Stimulated activated CD8-positive, alpha-beta memory T cell treated with anti-CD3 and anti-CD28 coated beads, Interleukin-7, amount 100 ng/mL, for 4 hours (primary cell): Measurements from ENCODE around the gene LY9.
"Not testable (repeated sequence)": the region's sequence is repeated elsewhere in the genome, so short reads cannot be mapped to it uniquely, and the experiment has no call there.

Experiments
- DNase-seq, 2 donors: peaks; one replicate each; pipeline ENCODE4 v3.0.0-alpha.2; 2020; ENCODE audit warnings: low read depth in 2 of 2

Gene LY9

DNA sequence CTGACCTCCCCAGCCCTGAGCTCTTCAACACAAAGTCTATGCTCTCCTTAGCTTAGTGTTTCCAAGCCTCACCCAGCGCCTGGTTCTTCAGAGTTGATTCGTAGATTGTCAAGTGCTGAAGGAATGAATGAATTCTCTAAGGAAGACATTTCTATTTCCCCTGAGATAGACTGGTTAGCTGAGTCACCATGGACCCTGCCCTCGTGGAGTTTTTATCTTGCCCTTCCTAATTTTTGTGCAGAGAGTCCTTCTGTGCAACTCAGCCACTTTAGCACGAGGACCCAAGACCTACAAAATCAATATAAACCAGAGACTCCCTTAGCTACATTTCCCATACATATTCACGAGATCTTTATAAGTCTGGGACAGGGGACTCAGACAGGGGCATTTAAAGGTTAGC lies 69.4 kb downstream of the LY9 start:
- no peak for DNase-seq

DNA sequence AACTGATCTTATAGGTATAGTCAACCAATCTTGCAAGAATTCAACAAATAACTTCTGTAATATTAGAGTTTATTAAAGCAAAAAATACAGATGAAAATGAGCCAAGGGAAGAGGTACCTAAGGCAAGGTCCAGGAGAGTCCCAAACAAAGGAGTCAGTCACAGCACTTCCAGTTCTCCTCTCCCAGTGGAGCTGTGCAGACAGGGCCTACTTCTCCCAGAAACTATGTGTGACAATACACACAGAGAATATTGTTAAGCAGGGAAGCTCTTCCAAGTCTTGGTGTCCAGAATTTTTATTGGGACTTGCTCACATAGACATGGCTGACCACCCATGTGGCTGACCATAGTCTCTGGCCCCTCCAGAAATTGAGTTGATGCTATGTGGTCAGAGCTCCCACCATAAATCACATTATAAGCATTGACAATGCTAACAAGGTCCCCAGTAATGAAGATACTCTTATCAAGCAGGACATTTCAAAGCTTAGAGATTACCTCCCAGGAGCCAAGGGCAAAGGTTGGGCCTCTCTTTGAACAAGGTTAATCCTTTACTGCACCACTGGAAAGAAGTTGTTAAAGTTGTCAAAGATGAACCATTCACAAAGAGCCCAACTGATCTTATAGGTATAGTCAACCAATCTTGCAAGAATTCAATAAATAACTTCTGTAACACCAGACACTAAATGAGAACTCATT lies 70.2 kb downstream of the LY9 start:
- no peak for DNase-seq

- DNase-seq: no peak
Measured at GRCh38 chr1:160866695-160867260, 70.8 kb downstream of the LY9 start.

DNA sequence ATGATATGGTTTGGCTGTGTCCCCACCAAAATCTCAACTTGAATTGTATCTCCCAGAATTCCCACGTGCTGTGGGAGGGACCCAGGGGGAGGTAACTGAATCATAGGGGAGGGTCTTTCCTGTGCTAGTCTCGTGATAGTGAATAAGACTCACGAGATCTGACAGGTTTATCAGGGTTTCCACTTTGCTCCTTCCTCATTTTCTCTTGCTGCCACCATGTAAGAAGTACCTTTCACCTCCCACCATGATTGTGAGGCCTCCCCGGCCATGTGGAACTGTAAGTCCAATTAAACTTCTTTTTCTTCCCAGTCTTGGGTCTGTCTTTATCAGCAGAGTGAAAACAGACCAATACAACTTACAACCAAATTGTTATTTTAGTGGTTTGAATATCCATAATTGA lies 71.7 kb downstream of the LY9 start:
- not testable (repeated sequence) for DNase-seq

DNA sequence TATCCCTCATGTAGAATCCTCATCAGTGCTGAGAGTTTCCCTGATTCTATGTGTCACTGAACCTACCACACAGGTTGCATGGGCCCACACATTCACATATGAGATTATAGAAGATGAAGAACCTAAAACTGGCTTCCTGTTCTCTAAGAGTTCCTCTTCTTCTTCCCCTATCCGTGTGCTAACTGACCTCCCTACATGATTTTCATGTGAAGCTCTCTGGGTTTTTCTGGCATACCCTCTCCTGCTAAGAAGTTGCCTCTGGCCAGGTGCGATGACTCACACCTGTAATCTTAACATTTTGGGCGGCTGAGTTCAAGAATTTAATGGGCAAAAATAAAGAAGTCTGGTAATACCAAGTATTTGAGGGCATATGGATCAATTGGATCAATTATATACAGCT lies 72.2 kb downstream of the LY9 start:
- DNase-seq: no peak

- no peak for DNase-seq
Measured at GRCh38 chr1:160874935-160875334, 79.0 kb downstream of the LY9 start.

DNA sequence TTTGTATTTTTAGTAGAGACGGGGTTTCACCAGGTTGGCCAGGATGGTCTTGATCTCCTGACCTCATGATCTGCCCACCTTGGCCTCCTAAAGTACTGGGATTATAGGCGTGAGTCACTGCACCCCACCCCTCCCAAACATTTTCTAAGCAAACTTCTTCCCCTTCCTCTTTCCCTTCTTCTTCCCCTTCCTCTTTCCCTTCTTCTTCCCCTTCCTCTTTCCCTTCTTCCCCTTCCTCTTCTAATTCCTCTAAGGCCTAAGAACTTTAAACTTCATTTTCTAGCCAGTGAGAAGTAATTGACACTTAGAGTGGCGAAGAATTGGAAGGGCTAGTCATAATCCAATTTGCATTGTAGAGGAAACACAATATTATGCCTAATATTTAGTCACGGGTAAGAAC lies 79.6 kb downstream of the LY9 start:
- not testable (repeated sequence) for DNase-seq

GRCh38 chr1:160876311-160876710 lies 80.3 kb downstream of the LY9 start:
- no peak for DNase-seq

DNA sequence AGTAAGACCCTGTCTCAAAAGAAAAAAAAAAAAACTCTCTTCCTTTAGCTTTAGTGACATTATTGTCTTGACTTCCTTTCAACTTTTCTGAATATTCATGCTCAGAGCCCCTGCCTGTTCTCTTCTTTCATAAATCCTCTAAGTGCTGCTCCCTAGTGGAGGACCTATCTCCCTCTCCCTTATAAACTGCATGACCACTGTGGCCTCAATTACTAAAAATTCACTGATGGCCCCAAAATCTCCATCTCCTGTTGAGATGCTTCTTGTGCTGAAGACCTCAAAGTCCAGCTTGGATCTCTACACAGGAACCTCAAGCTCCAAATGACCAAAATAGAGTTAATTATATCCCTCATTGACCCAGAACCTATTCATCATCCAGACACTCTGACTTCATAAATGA lies 81.2 kb downstream of the LY9 start:
- no peak for DNase-seq
